Suprapubic skin (tissue), 4 donors: ENCODE results near the gene PLP2. TPM values are rescaled to one million over a fixed set of nuclear protein-coding genes. Genes with fewer than 3 reads are reported as not detected.

ENCODE experiments used
- DNase-seq, 2 donors: peaks; one replicate each; pipeline ENCODE4 v3.0.0-alpha.2; 2019; ENCODE audit warnings: low spot score in 2 of 2
- H3K27ac ChIP-seq: fragments of 200-600 bp; sonication (generic); one replicate; pipeline ENCODE4 v1.5.1; 2019
- H3K27me3 ChIP-seq: fragments of 200-600 bp; sonication (generic); one replicate; pipeline ENCODE4 v1.5.1; 2019
- H3K36me3 ChIP-seq: fragments of 200-600 bp; sonication (generic); one replicate; pipeline ENCODE4 v1.5.1; 2019
- H3K4me1 ChIP-seq: fragments of 200-600 bp; sonication (generic); one replicate; pipeline ENCODE4 v1.5.1; 2019
- H3K4me3 ChIP-seq: fragments of 200-600 bp; sonication (generic); one replicate; pipeline ENCODE4 v1.5.1; 2019; ENCODE audit warnings: mild to moderate bottlenecking
- H3K9me3 ChIP-seq: fragments of 200-600 bp; sonication (generic); one replicate; pipeline ENCODE4 v1.5.1; 2019
- EP300 ChIP-seq: sonication (generic); formaldehyde crosslinking; IDR thresholded peaks from one replicate; pipeline ENCODE4 v1.6.1; 2017; ENCODE audit warnings: antibody characterized with exemption
- POLR2A ChIP-seq, 2 donors: fragments of 450-650 bp; IDR thresholded peaks; one replicate each; pipeline ENCODE4 v1.6.1; 2017; ENCODE audit warnings: antibody characterized with exemption in 2 of 2, mild to moderate bottlenecking in 2 of 2, moderate library complexity in 2 of 2
- POLR2AphosphoS5 ChIP-seq, 3 donors: sonication (generic); formaldehyde crosslinking; IDR thresholded peaks; one replicate each; pipeline ENCODE4 v1.6.1; 2017; ENCODE audit warnings: antibody characterized with exemption in 3 of 3
- WGBS: methylation state at CpG from one replicate; pipeline ENCODE4 v1.1.5; 2018; 5-methylcytosine and 5-hydroxymethylcytosine counted together
- total RNA-seq, 4 donors: library from RNA; depleted of rRNA; stranded (reverse); fragments of >200 nt; gene quantifications; one replicate each; pipeline ENCODE4 v1.1.0, GENCODE V29; 2016
- TF ChIP-seq, protein P1 (sequence below), 2 donors: fragments of 200-600 bp in 1 of 2; fragments of 450-650 bp in 1 of 2; sonication (generic) in 1 of 2; IDR thresholded peaks; one replicate each; pipeline ENCODE4 v1.5.1; 2016 to 2019; ENCODE audit warnings: antibody characterized with exemption in 2 of 2, mild to moderate bottlenecking in 1 of 2, moderate library complexity in 1 of 2

Gene PLP2
- total RNA-seq, 4 donors from 2014 or later, result 159 to 250 (median 205) TPM

DNA sequence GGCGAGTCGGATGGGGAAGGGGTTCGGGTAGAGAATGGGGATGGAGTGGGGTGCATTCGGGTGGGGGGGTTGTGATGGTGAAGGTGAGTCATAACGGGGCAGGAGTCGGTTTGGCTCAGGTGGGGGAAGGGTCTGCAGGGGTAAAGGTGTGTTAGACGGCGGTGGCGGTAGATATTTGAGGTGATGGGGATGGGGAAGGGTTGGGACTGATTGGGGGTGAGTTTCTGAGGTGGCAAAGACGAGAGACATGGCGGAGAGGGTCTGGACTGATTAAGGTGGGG lies 27.6 kb downstream of the PLP2 start:
- peak overlapping the region; percentile 45 for H3K4me3 ChIP-seq
- H3K27me3 ChIP-seq, result no peaks in the 10 kb centered on the region
- no peaks in the 10 kb centered on the region for H3K36me3 ChIP-seq
- H3K27ac ChIP-seq, result no peak overlapping the region
- WGBS, result 39% methylated on average over 11 of the region's 11 CpGs
- no peaks in the 10 kb centered on the region for H3K9me3 ChIP-seq
- TF ChIP-seq POLR2AphosphoS5 (IDR thresholded peaks at IDR 0.05) (no peak), EP300 (no peak), POLR2A (IDR thresholded peaks at IDR 0.05) (no peak)
- TF ChIP-seq, protein P1, sequence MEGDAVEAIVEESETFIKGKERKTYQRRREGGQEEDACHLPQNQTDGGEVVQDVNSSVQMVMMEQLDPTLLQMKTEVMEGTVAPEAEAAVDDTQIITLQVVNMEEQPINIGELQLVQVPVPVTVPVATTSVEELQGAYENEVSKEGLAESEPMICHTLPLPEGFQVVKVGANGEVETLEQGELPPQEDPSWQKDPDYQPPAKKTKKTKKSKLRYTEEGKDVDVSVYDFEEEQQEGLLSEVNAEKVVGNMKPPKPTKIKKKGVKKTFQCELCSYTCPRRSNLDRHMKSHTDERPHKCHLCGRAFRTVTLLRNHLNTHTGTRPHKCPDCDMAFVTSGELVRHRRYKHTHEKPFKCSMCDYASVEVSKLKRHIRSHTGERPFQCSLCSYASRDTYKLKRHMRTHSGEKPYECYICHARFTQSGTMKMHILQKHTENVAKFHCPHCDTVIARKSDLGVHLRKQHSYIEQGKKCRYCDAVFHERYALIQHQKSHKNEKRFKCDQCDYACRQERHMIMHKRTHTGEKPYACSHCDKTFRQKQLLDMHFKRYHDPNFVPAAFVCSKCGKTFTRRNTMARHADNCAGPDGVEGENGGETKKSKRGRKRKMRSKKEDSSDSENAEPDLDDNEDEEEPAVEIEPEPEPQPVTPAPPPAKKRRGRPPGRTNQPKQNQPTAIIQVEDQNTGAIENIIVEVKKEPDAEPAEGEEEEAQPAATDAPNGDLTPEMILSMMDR (IDR thresholded peaks at IDR 0.05), result no peak
- no peak for DNase-seq
- peaks cover 7% of the 10 kb centered on the region for H3K4me1 ChIP-seq

DNA sequence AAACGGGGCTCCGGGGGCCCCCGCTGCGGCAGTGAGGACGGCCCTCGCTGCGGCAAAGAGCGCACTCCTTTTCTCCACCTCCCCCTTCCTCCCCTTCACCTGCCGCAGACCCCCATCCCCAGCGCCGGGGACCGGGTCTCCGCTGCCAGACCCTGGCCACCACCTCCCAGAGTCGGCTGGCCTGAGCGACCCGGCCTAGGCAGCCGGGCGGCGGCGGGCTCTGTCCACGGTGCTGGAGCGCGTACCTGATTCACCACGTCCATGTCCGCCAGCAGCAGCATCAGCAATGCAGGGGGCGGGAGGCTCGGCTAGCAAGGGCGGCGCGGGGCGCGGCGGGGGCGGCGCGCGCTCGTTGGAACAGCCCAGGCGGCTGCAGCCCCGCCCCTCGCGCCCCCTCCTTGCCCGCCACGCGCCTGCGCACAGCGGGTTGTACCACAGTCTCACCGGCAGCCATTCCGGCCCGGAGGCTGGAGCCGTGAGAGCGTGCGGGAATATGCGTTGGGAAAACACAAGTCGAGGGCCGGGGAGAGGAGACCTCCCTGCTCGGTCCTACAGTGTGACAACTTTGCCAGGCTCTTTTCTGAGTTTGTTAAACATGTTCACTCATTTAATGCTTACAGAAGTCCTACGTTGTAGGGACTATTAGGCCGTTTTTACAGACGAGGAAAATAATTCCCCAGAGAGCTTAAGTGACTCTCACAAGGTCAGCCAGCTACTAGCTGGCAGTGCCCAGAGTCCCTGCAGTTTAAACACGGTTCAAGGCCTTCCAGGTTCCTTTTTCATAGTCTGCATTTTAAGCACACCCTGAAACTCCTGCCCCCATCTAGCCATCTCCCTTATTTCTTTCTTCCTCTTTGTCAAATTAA lies 28.4 kb downstream of the PLP2 start, which contains the start of gene SYP:
TSS of gene SYP (minus strand) at position 288 of the 866 bp plus-strand sequence. CDS start at position 281, 7 bp downstream.
- peak; percentile 91 to 92 for DNase-seq
- TF ChIP-seq, protein P1 (IDR thresholded peaks at IDR 0.05), result no peak
- TF ChIP-seq POLR2A (IDR thresholded peaks at IDR 0.05), result peak in 1 of 2 donors; percentile 26
- 32% methylated on average over 38 of the region's 61 CpGs for WGBS

DNA sequence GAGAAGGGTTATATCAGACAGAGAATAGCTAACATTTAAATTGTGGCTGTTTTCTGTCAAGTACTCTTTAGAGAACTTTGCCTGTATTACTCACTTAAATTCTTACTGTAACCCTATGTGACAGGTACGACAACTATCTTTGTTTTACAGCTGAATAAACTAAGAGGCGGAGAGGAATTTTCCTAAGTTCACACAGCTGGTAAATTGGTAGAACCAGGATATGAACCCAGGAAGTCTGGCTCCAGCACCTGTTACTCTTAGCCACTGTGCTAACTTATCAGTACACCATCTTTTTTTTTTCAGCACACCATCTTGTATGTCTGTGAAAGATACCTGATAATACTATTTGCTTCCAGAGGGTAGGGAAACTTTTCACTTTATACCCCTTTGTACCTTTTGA lies 30.3 kb downstream of the PLP2 start:
- no peak overlapping the region for H3K4me3 ChIP-seq
- no peaks in the 10 kb centered on the region for H3K27me3 ChIP-seq
- TF ChIP-seq POLR2AphosphoS5 (IDR thresholded peaks at IDR 0.05) (no peak), POLR2A (IDR thresholded peaks at IDR 0.05) (no peak)
- TF ChIP-seq, protein P1 (IDR thresholded peaks at IDR 0.05), result no peak
- no peaks in the 10 kb centered on the region for H3K9me3 ChIP-seq
- no peak overlapping the region for H3K27ac ChIP-seq
- H3K36me3 ChIP-seq, result no peaks in the 10 kb centered on the region
- DNase-seq, result no peak
- H3K4me1 ChIP-seq, result peaks cover 7% of the 10 kb centered on the region
- 88% methylated on average over 2 of the region's 2 CpGs for WGBS

More for the DNA sequence above, 28.4 kb downstream of the PLP2 start, which contains the start of gene SYP:
- no peak within 1 kb of the TSS for H3K27ac ChIP-seq
- H3K27me3 ChIP-seq, result no peaks in the 10 kb centered on the region
- peaks cover 7% of the 10 kb centered on the region for H3K4me1 ChIP-seq
- H3K36me3 ChIP-seq, result no peaks in the 10 kb centered on the region
- no peaks in the 10 kb centered on the region for H3K9me3 ChIP-seq
- H3K4me3 ChIP-seq, result peak within 1 kb of the TSS; percentile 45

DNA sequence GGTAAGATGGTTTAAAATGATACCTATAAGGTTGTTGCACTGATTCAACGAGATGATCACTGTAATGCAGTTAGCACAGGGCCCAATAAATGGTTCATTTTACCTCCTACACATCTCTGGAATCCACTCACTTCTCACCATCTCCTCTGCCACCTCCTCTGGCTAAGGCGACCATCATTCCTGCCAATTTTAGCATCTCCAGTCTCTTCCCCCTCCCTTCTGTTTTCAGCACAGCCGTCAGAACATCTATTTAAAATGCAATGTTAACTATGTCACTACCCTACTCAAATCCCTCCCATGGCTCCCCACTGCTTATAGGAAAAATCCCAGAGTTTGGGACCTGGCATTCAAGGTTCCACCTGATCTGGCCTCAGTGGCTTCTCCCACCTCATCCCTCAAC lies 31.8 kb downstream of the PLP2 start:
- WGBS, result 52% methylated on average over 3 of the region's 3 CpGs
- Histone ChIP-seq H3K4me1 (peaks cover 7% of the 10 kb centered on the region), H3K36me3 (no peaks in the 10 kb centered on the region), H3K4me3 (no peak overlapping the region), H3K9me3 (no peaks in the 10 kb centered on the region), H3K27ac (no peak overlapping the region), H3K27me3 (no peaks in the 10 kb centered on the region)
- TF ChIP-seq EP300 (no peak), POLR2AphosphoS5 (IDR thresholded peaks at IDR 0.05) (no peak), POLR2A (IDR thresholded peaks at IDR 0.05) (no peak)
- TF ChIP-seq, protein P1 (IDR thresholded peaks at IDR 0.05), result no peak
- DNase-seq, result no peak

DNA sequence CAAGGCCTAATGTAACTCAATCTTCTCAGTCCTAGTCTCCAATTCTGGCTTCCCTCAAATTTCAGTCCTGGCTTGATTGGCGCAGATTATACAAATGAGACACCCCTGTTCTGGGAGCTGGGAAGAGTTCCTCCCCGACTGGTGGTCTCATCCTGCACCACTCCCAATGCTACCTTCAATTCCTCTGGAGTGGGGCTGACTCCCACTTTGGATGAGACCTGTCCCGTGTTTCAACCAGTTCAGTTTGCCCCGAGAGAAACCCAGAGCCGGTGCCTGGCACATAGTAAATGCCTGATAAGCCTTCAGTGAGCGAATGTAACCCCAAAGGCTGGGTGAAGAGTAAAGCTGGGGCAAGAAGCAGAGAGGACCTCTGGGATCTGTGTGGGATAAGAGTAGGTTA lies 32.3 kb downstream of the PLP2 start:
- Histone ChIP-seq H3K4me3 (no peak overlapping the region), H3K27me3 (no peaks in the 10 kb centered on the region), H3K36me3 (no peaks in the 10 kb centered on the region), H3K9me3 (no peaks in the 10 kb centered on the region), H3K27ac (no peak overlapping the region), H3K4me1 (peaks cover 7% of the 10 kb centered on the region)
- no peak for DNase-seq
- 85% methylated on average over 6 of the region's 6 CpGs for WGBS
- no peak for TF ChIP-seq EP300
